Activated naive CD4-positive, alpha-beta T cell (primary cell): ENCODE results near the gene MPIG6B.

Experiments
- DNase-seq, 4 experiments: peaks; one replicate each; lab custom pipeline; 2025; lab: John Stamatoyannopoulos, UW

MPIG6B gene

DNA sequence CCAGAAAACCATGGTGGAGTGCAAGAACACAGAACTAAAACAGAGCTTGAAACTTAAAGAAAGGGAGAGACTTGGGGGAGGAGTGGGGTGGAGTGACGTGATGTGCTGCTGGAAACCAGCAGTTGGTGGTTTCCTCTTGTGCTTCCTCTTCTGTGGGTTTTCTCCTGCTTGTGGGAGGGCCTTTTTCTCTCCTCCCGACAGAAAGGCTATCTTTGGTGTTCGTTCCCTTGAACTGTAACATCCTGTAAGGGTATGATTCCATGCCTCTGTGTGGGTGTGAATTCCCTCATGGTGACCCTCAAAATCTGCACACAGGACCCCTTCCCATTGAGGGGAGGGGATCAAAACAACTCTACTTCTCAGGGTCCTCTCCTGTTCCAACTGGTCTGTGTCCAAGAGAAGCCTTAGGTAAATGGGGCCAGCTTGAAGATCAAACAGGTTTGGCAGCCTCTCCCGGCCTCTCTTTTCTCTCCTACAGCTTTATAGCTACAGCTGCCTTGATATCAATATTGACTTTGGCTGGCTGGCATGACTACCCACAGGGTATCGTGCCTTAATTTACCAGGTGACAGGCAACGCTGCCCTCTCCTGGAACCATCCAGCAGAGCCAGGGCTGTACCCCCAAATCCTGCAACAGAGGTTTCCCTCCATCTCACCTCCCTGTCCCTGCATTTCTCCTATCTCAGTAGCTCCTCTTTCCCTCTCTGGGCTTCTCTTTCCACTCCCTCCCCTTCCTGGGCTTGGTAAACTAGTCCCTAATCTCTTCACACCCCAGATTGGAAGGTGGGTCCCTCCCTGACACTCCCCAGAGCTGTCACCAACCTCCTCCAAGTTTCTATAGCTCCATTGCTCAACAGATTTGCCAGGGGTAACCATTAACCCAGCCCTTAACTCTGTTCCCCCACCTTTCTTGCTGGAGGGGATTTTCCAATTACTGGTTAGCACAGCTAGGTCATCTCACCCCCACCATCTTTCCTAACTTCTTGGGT is 15.1 kb downstream of the MPIG6B start:
- peak in 2 of 4 experiments; percentile 25 to 27 for DNase-seq

DNA sequence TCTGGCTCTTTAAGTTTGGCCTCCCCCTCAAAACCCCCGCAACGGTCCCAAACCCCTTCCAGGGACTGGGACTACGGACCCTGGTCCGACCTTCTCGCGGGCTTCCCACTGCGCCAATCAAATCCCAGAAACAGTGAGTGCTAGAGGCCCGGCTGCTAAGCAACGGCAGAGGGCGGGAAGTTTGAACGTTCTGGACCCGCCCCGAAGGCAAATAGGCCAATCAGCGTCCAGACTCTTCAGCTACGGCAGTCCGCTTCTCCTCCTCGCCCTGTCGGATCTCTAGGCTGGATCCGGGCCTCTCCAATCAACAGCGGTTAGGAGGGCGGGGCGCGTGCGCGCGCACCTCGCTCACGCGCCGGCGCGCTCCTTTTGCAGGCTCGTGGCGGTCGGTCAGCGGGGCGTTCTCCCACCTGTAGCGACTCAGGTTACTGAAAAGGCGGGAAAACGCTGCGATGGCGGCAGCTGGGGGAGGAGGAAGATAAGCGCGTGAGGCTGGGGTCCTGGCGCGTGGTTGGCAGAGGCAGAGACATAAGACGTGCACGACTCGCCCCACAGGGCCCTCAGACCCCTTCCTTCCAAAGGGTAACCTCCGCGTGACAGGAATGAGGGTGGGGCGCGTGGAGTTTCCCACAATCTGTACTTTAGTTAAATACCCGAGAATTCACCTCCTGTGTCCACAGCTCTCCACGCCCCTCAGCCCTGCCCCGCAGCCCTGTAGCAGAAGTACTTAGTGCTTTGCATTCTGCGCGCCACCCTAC is 16.6 kb downstream of the MPIG6B start, which contains the start of gene MSH5:
Gene MSH5, plus strand, starts transcription at position 367 of the 758 bp plus-strand sequence. CDS start 462 bp downstream, outside the sequence.
- DNase-seq = peak; percentile 78 to 90 (median 87)

DNA sequence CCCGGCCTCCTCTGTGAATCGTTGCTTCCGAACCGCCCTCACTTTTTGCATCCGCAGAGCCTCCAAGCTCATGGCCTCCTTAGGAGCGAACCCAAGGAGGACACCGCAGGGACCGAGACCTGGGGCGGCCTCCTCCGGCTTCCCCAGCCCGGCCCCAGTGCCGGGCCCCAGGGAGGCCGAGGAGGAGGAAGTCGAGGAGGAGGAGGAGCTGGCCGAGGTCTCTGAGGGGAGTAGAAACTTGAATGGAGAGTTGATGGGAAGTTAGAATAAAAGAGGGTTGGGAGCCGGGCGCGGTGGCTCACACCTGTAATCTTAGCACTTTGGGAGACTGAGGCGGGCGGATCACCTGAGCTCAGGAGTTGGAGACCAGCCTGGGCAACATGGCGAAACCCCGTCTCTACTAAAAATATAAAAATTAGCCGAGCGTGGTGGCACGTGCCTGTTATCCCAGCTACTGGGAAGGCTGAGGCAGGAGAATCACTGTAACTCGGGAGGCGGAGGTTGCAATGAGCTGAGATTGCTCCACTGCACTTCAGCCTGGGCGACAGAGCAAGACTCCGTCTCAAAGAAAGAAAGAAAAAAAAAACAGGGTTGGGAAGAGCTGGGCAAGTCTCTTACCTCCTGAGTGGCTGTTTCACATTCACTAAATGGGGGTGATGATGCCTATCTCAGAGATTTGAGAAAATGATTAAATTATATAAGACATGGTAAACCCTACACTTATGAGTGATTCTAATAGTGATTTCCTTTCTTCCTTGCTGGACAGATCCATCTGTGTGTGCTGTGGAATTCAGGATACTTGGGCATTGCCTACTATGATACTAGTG is 17.4 kb downstream of the MPIG6B start:
- DNase-seq = no peak

DNA sequence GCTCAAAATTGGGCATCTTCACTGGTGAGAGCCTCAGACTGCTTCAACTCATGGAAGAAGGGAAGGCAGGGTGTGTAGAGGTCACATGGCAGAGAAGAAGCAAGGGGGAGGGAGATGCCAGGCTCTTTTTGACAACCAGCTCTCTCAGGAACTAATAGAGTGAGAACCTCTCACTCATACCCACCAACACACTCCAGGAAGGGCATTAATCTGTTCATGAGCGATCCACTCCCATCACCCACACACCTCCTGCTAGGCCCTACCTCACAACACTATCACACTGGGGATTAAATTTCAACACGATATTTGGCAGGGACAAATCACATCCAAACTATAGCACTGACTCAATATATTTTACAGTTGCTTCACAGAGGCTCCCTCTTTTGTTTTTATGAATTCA is 18.6 kb downstream of the MPIG6B start:
- no peak for DNase-seq

DNA sequence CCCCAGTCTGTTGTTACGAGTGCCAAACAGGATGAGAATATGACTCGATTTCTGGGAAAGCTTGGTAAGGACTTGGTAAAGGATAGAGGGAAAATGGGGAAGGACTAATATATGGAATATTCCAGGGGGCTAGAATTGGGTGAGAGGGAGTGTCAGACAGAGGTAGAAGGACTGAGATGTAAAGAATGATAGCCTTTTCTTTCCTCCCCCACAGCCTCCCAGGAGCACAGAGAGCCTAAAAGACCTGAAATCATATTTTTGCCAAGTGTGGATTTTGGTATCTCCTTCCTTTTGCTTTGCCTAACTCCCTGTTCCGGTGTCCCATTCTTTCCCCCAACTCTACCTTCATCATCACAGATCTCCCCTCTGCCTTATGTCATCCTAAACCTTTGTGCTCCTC is 19.7 kb downstream of the MPIG6B start:
- no peak for DNase-seq

DNA sequence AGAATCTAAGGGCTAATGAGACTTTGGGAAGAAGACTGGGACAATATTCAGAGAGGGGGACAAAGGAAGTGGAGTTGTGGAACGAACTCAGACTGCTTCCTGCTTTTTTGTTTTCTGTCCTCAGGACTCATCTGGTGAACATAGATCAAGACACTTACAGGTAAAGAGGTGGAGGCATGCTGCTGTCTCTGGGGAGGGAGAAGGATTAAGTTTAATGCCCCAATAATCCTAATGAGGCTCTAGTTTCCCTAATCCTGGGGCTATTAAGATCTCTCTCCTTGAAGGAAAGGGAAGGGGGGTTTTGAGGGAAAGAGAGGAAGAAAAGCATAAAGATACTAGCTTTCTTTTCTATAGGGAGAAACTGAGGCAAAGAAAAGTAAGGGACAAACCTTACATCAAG is 21.2 kb downstream of the MPIG6B start:
- no peak for DNase-seq

DNA sequence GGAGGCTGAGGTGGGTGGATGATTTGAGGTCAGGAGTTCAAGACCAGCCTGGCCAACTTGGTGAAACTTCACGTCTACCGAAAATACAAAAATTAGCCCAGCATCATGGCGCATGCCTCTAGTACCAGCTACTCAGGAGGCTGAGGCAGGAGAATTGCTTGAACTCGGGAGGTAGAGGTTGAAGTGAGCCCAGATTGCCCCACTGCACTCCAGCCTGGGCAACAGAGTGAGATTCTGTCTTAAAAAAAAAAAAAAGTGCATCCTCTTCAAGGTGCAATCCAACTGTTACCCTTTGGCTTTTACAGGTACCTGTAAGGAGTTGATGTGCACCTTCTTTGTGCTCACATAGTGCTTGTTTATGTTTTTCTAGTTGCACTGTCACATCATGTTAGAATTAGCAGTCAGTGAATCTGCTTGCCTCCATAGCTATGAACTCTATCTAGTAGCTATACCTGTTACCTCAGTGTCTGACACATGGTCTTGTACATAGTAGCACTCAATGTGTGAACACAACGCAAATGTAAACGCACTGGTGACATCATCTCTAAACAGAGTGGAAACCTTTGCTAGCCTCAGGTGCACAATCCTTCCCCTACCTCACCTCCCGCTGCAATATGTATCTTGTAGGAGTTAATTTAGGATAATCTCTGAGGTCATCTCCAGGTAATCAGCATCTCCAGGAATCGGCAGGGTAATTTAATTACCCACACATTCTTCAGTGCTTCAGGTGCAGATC is 26.3 kb downstream of the MPIG6B start:
- DNase-seq = no peak

DNA sequence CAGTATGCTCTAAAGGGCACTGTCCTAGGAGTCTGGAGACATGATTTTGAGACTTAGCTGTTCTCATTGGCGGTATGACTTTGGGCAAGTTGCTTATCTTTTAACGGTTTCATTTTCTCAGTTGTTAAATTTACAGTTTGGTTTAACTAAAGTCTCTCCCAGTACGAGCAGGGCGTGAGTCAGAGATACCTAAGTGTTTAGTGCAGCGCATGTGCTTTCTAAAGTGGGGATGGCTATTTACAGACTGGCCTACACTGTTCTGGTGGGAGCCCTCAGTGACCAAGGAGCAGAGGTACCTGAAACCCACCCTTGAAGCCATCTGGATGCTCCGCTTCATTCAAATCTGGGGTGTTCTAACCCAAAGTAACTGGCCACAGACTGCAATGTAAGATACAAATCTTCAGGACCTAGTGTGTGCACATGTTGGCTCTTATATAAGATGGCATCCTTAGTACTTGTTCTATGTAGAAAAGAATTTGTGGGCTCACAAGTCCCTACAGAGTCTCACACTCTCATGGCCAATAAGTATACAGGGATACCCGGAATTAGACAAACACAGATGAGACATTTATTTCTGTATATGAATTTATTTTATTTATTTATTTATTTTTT is 27.3 kb downstream of the MPIG6B start:
- DNase-seq = no peak

DNA sequence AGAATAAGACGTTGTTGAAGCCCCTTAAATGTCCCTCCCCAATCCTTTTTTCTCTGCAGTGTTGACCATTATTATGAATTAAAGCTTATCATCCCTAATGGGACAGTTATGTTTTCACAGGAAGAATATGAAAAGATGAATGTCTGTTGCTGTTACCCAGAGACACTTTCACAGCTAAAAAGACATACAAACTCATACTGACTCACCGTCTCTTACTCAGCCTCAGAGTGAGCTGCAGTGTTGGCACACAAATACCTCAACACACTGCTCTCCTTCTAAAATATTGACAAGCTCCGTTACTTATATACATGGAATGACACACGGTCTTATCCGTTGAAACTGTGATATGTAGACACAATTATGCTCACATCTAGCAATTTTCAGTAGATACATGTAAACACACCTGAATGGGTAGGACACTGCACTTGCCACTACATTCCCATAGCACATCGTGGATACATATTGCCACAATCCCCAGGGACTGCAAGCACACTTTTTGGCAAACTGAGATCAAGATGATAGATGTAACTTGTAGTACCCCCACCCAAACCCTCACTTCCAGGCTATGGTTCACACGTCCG is 29.7 kb downstream of the MPIG6B start:
- no peak for DNase-seq

DNA sequence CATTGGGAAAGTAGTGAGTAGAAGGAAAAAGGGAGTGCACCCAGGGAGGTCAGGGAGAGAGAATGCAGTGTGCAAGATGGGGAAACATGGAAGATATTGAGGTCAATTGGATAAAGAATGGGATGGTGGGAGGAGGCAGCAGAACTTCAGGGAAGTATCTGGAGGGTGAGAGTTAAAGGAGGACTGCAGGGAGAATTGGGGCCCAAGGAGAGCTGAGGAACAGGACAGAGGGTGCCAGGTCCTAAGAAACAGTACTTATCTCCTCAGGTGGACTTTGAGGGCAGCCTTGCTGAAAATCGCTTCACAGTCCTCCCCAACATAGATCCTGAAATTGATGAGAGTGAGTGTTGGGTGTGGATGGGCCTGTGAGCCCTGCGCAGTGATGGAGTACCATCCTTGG is 35.1 kb downstream of the MPIG6B start:
- no peak for DNase-seq

DNA sequence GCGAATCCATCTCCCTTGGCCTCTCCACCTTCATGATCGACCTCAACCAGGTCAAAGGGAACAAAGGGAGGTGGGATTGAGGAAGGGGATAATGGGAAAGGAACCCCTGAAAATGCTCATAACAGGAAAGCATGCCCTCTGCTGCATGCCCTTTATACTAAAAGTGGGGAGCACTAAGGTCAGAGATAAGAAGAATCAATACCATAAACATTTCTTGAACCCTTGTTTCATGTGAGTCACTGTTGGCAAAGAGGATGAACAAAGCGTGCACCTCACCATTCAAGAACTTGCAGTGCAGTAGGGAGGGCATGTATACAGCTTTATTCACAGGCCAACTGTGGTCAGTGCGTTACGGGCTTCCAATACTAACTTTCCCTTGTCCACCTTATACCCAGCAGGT is 37.6 kb downstream of the MPIG6B start:
- no peak for DNase-seq

DNA sequence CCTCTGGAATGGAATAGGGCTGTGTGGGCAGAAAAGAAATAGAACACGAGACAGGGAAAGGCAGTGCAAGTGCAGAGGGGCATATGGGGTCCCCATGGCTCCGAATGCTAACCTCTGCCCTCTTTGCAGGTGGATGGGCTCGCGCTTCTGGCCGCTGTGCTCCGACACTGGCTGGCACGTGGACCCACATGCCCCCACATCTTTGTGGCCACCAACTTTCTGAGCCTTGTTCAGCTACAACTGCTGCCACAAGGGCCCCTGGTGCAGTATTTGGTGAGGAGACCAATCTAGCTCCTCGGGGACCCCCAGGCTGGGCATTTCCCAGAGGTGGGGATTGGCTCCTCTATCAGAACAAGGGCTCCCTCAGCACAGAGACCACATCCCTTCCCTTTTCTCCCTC is 38.2 kb downstream of the MPIG6B start:
- DNase-seq = no peak

DNA sequence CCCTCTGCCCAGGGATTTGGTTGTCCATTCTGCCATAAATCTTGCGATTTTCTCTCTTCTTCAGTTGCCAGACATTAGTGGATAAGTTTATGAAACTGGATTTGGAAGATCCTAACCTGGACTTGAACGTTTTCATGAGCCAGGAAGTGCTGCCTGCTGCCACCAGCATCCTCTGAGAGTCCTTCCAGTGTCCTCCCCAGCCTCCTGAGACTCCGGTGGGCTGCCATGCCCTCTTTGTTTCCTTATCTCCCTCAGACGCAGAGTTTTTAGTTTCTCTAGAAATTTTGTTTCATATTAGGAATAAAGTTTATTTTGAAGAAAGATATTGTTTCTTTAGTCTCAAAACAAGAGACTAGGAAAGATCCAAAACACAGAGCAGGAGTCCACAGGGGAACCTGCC is 39.2 kb downstream of the MPIG6B start, which contains the start of gene SAPCD1:
Gene SAPCD1, plus strand, starts transcription at position 301 of the 400 bp plus-strand sequence. CDS start 399 bp downstream, outside the sequence.
- DNase-seq = no peak

DNA sequence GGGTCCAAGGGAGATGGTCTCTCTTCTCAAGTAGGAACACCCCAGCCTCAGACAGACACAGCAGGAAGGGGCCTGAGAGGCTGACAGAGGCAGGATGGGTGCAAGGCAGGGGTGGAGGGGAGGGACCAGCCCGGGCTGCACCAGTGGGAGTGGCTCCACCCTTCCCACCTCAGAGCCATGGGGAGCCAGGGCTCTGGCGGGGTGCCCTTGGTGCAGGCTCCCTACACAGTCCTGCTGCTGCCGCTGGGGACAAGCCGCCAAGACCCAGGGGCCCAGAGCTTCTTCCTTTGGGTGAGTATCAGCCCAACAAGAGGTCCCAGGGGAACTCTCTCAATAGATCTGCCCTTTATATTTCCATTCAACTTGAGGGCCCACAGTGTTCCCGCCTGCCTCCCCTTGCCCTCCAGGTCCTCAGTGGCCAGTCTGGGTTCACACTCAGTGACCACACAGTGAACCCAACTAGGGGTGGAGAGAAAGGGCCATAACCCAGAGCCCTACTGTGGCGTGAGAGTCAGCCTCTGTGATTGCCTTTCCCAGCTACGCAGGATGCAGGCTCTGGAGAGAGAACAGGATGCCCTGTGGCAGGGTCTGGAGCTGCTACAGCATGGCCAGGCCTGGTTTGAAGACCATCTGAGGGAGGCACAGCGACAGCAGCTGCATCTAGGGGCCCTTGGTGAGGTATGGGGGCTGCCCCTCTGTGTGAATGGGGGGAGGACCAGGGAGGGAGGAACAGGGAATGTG is 39.9 kb downstream of the MPIG6B start:
- no peak for DNase-seq

DNA sequence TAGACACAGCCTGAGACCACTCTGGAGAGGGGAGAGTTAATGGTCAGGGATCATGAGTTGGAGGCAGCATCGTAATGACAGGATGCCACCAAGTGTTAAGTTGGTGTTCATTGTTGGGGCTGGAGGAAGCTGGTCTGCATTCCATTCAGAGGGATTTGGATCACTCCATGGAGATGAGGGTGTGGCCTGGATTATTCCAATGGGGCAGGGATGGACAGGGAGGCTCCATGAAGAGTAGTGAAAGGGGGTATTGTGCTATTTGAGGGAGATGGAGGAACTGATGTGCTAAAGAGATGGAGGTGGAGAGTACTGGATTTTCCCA is 40.4 kb downstream of the MPIG6B start:
- no peak for DNase-seq

DNA sequence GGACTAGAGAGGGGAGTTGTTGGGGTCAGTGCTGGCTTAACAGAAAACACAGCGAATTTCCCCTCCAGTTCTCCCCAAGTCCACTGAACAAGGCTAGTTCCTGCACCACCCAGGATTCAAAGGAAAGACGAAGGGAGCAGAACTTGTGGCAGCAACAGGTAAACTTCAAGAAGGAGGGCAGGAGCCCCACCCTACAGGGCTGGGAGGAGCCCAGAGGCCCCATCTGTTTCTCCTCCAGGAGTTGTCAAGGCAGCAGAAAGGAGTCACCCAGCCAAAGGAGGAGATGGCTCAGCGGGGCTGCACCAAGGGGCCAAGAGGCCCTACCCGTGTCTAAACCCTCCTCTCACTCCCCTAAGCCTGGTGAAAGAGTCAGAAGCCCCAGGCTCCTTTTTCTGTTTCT is 41.0 kb downstream of the MPIG6B start:
- DNase-seq = no peak

DNA sequence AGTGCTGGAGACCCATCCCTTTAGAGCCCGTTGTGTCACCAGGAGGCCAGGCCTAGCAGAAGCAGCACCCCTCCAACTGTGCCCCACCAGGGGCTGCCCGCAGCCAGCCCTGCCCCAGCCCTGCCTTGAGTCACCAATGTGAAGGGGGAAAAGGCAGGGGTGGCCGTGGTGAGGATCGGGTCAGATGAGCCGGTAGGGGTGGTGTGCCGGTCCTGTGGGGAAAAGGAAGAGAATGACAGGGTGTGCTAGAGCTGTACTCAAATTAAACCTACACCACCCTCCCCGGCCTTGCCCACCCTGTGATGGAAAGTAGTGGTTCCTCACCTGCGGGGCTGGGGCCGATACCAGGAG is 42.4 kb downstream of the MPIG6B start:
- DNase-seq = no peak

DNA sequence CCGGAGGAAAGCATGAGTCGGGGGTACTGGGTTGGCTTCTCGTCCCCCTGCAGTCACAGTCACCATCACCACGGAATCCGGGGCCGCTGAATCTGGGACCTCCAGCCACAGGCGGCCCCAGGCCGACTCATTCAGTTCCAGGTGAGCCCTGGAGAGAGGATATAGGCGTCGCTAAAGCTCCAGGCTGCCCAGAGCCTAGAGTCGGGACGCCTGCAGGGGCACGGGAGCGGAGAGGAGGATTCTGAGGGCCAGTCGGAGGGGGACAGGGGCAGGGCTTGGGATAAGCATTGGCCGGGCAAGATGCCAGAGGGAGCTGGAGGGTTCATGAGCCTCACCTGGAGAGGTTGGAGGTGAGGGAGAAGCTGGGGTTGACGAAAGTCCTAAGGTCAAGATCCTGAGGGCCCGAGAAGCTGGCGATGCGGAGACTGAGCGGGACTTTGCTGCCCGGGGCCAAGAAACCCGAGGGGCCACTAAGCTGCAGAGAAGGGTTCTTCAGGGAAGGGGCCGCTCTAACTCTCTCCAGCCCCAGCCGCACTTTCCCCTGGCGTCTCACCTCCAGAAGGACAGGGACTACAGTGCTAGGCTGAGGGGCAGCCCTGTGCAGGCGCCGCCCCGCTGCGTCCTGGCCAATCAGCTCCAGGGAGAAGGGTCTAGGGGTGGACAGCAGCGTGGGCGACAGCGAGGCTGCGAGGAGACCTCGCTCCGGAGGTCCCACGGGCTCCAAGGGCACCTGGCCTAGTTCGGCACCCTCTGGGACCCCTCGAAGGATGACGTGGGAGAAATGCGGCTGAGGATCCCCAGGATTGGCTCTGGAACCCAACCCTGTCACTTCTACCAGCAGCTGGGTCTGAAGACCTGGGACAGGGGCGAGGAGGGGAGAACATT is 43.0 kb downstream of the MPIG6B start:
- no peak for DNase-seq

DNA sequence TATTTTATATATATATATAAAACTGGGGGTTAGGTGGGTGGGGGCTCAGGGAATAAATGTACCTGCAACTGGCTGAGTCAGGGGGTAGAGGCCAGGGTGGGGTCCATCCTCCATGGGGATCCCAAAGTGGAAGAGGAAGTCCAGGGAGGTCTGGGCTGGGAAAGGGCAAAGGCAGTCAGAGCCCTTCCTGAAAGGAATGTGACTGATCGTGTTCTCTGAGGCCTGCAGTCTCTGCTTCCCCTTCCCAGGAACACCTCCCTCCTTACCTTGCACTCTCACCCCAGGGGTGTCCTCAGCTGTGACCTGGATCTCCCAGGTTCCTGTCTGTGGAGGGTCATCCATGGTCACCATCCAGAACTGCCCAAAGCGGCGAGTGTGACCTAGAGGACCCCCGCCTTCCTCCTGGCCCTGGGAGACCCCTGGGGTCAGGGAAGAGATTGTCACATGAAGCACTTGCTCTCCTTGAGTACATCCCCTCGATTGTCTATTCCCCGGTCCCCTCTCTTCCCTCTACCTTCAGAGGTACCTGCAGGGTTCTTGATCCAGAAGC is 44.0 kb downstream of the MPIG6B start:
- DNase-seq = no peak
